Measurements from ENCODE around the gene ZNF334.

The ZNF334 gene

GRCh38 chr20:46477225-46477624, 36.1 kb downstream of the ZNF334 start:
- no peak overlapping the region for H3K4me3 ChIP-seq (ENCODE audit: low read depth, low read length)
- DNase-seq (ENCODE audit: low read depth) = no peak
- TF ChIP-seq CTCF (IDR thresholded peaks at IDR 0.05; ENCODE audit: low read depth, low read length, missing control alignments) = no peak

- no peak for TF ChIP-seq CTCF (IDR thresholded peaks at IDR 0.05; ENCODE audit: low read depth, low read length, missing control alignments)
- no peak for DNase-seq (ENCODE audit: low read depth)
- no peak overlapping the region for H3K4me3 ChIP-seq (ENCODE audit: low read depth, low read length)
These were observed 44.9 kb downstream of the ZNF334 start for GRCh38 chr20:46468508-46468907.

GRCh38 chr20:46464451-46464850, 48.9 kb downstream of the ZNF334 start:
- TF ChIP-seq CTCF (IDR thresholded peaks at IDR 0.05; ENCODE audit: low read depth, low read length, missing control alignments) = no peak
- no peak overlapping the region for H3K4me3 ChIP-seq (ENCODE audit: low read depth, low read length)
- no peak for DNase-seq (ENCODE audit: low read depth)

GRCh38 chr20:46463852-46464251, 49.5 kb downstream of the ZNF334 start:
- H3K4me3 ChIP-seq (ENCODE audit: low read depth, low read length) = no peak overlapping the region
- DNase-seq (ENCODE audit: low read depth) = no peak
- no peak for TF ChIP-seq CTCF (IDR thresholded peaks at IDR 0.05; ENCODE audit: low read depth, low read length, missing control alignments)

- DNase-seq (ENCODE audit: low read depth) = no peak
- TF ChIP-seq CTCF (IDR thresholded peaks at IDR 0.05; ENCODE audit: low read depth, low read length, missing control alignments) = no peak
- no peak overlapping the region for H3K4me3 ChIP-seq (ENCODE audit: low read depth, low read length)
These were observed 51.6 kb downstream of the ZNF334 start for GRCh38 chr20:46461808-46462207.

GRCh38 chr20:46458866-46459750, 54.3 kb downstream of the ZNF334 start:
- TF ChIP-seq CTCF (IDR thresholded peaks at IDR 0.05; ENCODE audit: low read depth, low read length, missing control alignments) = no peak
- no peak overlapping the region for H3K4me3 ChIP-seq (ENCODE audit: low read depth, low read length)
- no peak for DNase-seq (ENCODE audit: low read depth)
